GM12878 (cell line): Measurements from ENCODE around the gene MPZL1.

ENCODE experiments used
- BRCA1 ChIP-seq: IDR thresholded peaks from 2 replicates; pipeline ENCODE4 v1.6.1; 2011; ENCODE audit warnings: low read depth, low read length, improper control_type of control experiment
- CBX5 ChIP-seq: sonication (generic); IDR thresholded peaks from 2 replicates; pipeline ENCODE4 v1.6.1; 2016; ENCODE audit warnings: low read depth, moderate library complexity, mild to moderate bottlenecking, inconsistent platforms
- CTCF ChIP-seq, 3 experiments: IDR thresholded peaks in 2 of 3; conservative IDR thresholded peaks in 1 of 3; 2 replicates each; pipeline ENCODE4 v1.5.1; 2011; ENCODE audit warnings: low read depth in 3 of 3, low read length in 3 of 3, mild to moderate bottlenecking in 3 of 3, control low read depth in 2 of 3, moderate library complexity in 2 of 3, inconsistent platforms in 1 of 3, mixed read lengths in 1 of 3; ENCODE audit not compliant: control insufficient read depth in 2 of 3, insufficient read depth in 1 of 3; ENCODE audit errors: extremely low read depth in 1 of 3
- JUND ChIP-seq: IDR thresholded peaks from 2 replicates; pipeline ENCODE4 v1.6.1; 2012; ENCODE audit warnings: low read depth, mild to moderate bottlenecking, low read length, improper control_type of control experiment, moderate library complexity
- POLR2AphosphoS5 ChIP-seq: IDR thresholded peaks from 2 replicates; pipeline ENCODE4 v1.6.1; 2011; ENCODE audit warnings: mild to moderate bottlenecking, low read length, inconsistent platforms
- USF1 ChIP-seq: IDR thresholded peaks from 2 replicates; pipeline ENCODE4 v1.6.1; 2011; ENCODE audit warnings: borderline replicate concordance, low read depth, mild to moderate bottlenecking, moderate library complexity, mixed read lengths, low read length; ENCODE audit not compliant: insufficient read depth; ENCODE audit errors: extremely low read length
- ZBTB11 ChIP-seq: fragments of 450-650 bp; formaldehyde crosslinking; IDR thresholded peaks from 2 replicates; pipeline ENCODE4 v1.5.0; 2022; ENCODE audit warnings: mild to moderate bottlenecking, missing genetic modification characterization

GRCh38 chr1:167819849-167820683 lies 98.3 kb downstream of the MPZL1 start:
- TF ChIP-seq ZBTB11 (CRISPR knock-in tag) (no peak), CTCF (IDR thresholded peaks at IDR 0.05 in 2 of 3, conservative IDR thresholded peaks at IDR 0.05 in 1 of 3; ENCODE audit: control insufficient read depth in 2 of 3, extremely low read depth in 1 of 3, insufficient read depth in 1 of 3, low read depth in 3 of 3, low read length in 3 of 3) (no peak), CBX5 (no peak), BRCA1 (no peak), JUND (no peak), POLR2AphosphoS5 (no peak), USF1 (no peak)
